Mammary epithelial cell (primary cell): ENCODE results near the gene FOXP2.

Experiments
- EZH2 ChIP-seq: IDR thresholded peaks from 2 replicates; pipeline ENCODE4 v1.6.1; 2012; ENCODE audit warnings: low read length, inconsistent platforms, borderline replicate concordance
- TF ChIP-seq, protein P1 (sequence below), 2 donors: IDR thresholded peaks in 1 of 2; conservative IDR thresholded peaks in 1 of 2; 2 replicates each; pipeline ENCODE4 v1.5.1; 2011 to 2012; ENCODE audit warnings: inconsistent platforms in 2 of 2, low read length in 2 of 2, mild to moderate bottlenecking in 2 of 2, control low read depth in 1 of 2, low read depth in 1 of 2; ENCODE audit not compliant: insufficient read depth in 1 of 2; ENCODE audit errors: extremely low read depth in 1 of 2

DNA sequence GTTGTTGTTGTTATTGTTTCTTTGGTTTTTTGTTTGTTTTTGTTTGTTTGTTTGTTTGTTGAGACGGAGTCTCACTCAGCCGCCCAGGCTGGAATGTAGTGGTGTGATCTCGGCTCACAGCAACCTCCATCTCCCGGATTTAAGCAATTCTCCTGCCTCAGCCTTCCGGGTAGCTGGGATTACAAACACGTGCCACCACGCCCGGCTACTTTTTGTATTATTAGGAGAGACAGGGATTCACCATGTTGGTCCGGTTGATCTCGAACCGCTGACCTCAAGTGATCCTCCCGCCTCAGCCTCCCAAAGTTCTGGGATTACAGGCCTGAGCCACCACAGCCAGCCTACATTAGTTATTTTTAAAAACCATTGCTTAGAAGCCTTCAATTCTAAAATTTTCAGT lies 45.0 kb downstream of the FOXP2 start:
- TF ChIP-seq, protein P1, sequence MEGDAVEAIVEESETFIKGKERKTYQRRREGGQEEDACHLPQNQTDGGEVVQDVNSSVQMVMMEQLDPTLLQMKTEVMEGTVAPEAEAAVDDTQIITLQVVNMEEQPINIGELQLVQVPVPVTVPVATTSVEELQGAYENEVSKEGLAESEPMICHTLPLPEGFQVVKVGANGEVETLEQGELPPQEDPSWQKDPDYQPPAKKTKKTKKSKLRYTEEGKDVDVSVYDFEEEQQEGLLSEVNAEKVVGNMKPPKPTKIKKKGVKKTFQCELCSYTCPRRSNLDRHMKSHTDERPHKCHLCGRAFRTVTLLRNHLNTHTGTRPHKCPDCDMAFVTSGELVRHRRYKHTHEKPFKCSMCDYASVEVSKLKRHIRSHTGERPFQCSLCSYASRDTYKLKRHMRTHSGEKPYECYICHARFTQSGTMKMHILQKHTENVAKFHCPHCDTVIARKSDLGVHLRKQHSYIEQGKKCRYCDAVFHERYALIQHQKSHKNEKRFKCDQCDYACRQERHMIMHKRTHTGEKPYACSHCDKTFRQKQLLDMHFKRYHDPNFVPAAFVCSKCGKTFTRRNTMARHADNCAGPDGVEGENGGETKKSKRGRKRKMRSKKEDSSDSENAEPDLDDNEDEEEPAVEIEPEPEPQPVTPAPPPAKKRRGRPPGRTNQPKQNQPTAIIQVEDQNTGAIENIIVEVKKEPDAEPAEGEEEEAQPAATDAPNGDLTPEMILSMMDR (conservative IDR thresholded peaks at IDR 0.05 in 1 of 2, IDR thresholded peaks at IDR 0.05 in 1 of 2; ENCODE audit: extremely low read depth in 1 of 2, insufficient read depth in 1 of 2, low read depth in 1 of 2, low read length in 2 of 2), result no peak
- no peak for TF ChIP-seq EZH2
